NCI-H345 treated with DMSO at 0.1 percent for 48 hours (cell line): Measurements from ENCODE around the gene ZNF616.
A peak's percentile ranks its signal among the peaks of the same experiment; 100 is the strongest.

Source experiments
- DNase-seq: peaks from one replicate; lab custom pipeline; 2025; ENCODE audit not compliant: unreplicated experiment; lab: John Stamatoyannopoulos, UW

ZNF616 gene

DNA sequence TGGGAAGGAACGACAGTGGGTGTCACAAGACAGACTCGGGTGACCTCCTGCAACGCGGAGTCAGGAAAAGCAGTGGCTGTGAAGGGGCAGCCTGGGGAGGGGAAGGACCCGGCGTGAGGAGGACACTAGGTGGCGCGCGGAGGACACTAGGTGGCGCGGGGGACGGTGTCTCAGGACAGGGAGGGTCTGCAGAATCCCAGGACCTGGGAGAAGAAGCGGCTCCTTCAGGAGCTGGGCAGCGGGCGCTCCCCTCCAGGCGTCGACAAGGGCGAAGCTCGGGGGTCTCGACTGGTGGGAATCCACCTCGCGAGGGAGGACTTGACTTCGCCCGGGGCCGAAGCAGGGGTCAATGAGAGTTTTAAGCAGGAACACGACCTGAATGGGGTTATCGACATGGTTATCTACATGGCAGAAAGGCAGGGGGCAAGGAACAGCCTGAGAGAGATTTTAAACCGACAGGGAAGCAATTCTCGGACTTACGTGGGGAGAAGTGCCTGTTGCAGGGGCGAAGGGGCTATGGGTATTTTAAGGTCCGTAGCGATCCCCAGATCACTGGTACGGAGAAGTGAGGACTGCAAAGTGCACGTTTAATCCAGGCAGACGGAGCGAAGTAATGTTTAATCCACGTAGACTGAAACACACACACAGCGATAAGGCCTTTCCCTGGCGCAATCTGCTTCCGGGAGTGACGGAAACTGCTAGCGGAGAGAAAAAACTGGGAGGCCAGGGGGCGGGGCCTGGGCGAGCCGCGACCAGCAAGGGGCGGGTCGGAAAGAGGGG lies at the start of gene ZNF616:
TSS of gene ZNF616 (minus strand) at position 687 of the 780 bp plus-strand sequence. CDS start 9,426 bp downstream, outside the sequence.
- DNase-seq = peak; percentile 83

DNA sequence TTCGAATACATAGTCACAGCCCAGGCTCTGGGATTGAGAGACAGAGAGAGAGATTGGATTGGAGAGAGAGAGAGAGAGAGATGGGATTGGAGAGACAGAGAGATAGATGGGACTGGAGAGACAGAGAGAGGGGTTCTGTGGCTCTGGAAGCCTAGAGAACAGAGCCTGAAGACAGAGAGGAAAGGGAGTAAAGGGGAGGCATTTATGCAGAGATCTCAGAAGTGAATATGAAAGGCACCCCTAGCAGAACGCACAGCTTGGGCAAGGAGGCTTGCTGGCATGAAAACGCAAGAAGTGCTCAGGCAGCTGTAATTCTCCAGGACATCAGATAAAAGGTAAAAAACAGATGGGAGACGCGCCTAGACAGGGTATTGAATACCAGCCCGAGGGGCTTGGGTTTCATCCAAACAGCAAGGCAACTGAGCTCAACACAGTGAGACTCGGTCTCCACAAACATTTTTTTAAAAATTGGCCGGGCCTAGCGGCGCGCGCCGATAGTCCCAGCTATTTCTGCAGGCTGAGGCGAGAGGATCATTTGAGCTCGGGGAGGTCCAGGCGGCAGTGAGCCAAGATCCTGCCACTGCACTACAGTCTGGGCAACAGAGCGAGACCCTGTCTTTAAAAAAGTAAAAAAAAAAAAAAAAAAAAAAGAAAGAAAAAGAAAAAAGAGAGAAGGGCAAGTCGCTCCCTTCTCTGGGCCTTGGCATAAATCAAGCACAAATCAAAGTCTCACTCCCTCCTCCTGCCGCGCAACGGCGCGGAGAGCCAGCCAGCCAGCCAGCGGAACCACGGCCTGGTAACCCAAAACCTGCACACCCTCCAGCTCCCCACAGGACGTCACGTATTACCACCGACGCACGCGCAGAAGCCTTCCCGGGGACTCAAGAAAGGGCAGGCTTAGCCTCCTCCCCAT lies 49.3 kb upstream of the ZNF616 start:
- DNase-seq = no peak

DNA sequence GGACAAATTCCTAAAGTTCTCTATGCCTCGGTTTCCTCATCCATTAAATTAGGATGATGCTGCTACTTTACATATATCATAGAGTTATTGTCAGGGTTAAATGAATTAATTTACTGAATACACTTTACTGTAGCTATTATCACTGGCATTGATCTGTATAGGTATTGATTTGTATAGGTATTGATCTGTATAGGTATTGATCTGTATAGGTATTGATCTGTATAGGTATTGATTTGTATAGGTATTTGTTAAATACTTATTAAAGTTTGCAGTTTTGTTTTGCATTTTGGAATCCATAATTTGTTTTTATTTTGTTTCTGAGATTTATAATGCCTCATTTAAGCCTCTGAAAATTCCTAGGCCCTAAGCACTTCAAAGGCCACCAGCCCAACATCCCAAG lies 47.7 kb upstream of the ZNF616 start:
- no peak for DNase-seq

DNA sequence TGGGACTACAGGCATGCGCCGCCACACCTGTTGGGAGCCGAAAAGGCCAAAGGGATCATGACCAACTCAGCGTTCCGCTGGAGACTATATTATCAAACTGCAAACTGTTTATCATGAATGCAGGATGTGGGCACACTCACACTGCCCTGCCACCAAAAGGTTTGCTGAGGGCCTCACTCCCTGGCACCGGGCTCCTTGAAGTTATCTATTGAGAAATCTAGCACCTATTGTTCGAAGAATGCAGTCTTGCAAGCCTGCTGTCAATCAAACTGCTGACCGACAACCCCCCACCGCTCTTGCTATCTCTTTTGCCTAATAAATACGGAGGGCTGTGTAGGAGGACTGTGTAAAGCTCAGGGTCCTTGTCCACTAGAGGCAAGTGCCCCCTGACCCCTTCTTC lies 36.8 kb upstream of the ZNF616 start:
- DNase-seq = no peak

DNA sequence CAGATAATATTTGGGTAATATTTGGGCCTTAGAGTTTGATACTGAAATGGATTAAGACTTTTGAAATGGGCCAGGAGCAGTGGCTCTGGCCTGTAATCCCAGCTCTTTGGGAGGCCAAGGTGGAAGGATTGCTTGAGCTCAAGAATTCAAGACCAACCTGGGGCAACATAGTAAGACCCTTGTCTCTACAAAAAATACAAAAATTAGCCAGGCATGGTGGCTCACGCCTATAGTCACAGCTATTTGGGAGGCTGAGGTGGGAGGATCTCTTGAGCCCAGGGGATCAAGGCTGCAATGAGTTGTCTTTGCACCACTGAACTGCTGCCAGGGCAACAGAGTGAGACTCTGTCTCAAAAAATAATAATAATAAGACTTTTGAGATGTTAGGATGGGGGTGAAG lies 32.6 kb upstream of the ZNF616 start:
- DNase-seq = no peak

DNA sequence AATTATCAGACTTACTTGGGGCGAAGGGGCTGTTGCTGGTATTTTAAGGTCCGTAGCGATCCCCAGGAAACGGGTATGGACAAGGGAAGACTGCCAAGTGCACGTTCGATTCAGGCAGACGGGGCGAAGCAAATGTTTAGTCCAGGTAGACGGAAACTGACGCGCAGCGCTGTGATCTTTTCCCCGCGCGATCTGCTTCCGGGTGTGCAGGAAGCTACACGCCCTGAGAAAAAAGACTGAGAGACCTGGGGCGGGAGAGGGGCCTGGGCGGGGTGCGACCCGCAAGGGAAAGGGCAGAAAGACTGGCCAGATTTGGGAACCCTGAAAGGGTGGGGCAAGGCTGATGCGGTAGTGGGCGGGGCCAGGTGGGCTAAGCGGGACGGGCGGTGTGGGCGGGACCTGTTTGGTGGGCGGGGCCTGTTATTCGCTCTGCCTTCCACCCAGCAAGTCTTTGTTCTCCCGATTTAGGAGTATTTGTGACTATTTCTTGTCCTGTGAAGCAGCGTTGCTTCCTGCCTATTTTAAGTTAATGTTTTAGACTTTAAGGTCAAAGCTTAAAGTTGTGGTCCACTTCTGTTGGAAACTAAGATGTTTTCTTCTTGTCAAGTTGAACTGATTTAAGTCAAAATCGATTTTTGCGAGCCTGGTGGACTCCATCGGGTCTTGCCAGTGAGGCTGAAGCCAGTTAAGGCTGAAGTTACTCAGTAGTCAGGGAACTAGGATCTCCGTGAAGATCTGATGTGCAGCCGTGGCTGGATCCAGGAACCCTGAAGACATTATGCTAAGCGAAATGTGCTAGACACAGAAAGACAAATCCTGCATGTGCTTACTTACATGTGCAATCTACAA lies 31.8 kb upstream of the ZNF616 start, which contains the start of gene ZNF836:
TSS of gene ZNF836 (minus strand) at position 301 of the 849 bp plus-strand sequence. CDS start 3,549 bp downstream, outside the sequence.
- DNase-seq = peak; percentile 45

DNA sequence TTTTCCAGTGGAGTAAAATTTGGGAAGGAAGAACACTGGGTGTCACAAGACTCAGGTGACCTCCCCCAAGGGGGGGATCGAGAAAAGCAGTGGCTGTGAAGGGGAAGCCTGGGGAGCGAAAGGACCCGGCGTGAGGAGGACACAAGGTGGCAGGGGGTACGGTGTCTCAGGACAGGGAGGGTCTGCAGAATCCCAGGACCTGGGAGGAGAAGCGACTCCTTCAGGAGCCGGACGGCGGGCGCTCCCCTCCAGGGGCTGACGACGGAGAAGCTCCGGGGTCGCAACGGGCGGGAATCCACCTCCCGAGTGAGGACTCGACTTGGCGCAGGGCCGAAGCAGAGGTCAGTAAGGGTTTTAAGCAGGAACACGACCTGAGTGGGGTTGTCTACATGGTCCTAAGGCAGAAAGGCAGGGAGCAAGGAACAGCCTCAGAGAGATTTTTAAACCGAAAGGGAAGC lies 31.2 kb upstream of the ZNF616 start:
- no peak for DNase-seq

DNA sequence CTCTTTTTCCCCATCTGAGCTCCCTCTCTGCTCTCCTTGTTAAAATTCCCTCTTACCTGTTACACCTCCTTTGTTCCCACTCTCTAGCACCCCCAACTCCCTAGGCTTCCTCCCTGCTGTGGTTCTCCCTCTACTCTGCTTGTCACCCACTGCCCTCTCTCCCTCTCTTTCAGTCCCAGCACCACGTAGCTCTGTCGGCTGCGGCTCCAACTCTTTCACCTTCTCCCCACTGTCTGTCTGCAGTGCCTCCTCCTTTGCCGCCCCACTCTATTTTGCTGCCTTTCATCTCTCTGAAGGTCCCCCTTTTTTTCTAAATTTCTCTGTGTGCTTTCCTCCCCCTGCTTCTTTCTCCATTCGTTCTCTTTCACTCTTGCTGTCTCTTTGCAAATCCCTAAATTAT lies 30.6 kb upstream of the ZNF616 start:
- DNase-seq = no peak

DNA sequence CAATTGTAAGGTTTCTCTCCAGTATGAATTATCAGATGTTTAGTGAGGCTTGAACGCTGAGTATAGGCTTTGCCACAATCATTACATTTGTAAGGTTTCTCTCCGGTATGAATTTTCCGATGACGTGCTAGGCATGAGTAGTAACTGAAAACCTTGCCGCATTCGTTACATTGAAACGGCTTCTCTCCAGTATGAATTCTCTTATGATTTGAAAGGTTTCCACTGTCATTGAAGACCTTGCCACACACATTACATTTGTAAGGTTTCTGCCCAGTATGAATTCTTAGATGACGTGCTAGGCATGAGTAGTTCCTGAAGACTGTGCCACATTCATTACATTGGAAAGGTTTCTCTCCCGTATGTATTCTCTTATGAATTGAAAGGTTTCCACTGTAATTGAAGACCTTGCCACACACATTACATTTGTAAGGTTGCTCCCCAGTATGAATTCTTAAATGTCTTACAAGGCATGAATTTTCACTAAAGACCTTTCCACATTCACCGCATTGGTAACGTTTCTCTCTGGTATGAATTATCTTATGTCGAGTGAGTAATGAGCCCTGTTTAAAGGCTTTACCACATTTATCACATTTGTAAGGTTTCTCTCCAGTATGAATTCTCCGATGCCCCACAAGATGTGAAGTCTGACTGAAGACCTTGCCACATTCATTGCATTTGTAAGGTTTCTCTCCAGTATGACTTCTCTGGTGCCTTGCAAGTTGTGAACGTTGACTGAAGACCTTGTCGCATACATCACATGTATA lies 16.0 kb upstream of the ZNF616 start:
- no peak for DNase-seq

DNA sequence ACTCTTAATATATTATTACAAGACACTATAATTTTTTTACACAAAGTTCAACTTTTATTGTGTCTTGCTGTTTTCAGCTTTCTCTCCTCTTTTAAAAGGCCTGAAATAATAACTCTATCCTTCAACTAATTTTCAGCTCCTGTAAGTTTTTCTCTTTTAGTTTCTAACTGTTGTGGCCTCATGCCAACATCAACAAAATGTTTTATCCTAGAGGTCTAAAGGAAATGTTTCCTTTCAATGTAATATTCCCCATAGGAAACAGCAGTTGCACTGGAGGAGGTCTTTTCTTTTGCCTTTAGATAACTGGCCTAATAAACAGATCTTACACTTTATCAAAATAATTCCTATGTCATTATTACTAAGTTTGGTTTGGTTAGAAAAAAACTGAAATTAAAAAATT lies 8.5 kb upstream of the ZNF616 start:
- DNase-seq = no peak

DNA sequence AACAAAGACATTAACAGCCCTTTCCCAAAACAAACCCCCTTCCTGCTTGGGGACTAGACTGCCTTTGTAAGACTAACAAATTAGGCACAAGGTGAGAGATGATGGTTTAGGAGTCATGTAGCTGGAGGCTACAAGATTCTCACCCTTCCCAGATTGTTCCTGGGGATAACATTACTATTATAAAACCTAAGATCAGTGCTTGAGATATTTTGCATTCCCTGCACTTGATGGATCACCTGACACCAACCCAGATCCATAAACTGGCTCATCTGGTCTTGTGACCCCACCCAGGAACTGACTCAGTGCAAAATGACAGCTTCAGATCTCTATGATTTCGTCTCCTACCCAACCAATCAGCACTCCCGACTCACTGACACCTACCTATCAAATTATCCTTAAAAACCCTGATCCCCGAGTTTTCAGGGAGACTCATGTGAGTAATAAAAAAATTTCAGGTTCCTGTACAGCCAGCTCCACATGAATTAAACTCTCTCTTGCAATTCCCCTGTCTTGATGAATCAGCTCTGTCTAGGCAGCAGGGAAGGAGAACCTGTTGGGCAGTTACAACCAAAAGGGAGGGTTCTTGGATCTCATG lies 2.4 kb upstream of the ZNF616 start:
- DNase-seq = no peak

DNA sequence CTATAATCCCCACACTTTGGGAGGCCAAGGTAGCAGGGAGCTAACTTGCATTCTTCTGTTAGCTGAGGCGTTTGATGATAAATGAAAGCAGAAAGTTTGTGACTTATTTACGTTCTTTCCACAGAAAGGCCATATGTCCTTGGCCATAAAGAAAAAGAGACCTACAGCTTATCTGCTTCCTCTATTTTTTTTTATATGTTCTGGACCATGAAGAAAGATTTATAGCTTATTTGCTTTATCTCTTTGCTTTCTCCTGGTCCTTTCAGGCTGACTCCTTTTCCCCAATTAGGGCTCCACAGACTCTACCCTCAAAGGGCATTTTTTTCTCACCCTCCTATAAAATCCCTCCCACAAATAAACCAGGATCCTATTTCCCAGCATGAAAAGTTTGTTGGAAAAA lies 1.5 kb upstream of the ZNF616 start:
- no peak for DNase-seq

DNA sequence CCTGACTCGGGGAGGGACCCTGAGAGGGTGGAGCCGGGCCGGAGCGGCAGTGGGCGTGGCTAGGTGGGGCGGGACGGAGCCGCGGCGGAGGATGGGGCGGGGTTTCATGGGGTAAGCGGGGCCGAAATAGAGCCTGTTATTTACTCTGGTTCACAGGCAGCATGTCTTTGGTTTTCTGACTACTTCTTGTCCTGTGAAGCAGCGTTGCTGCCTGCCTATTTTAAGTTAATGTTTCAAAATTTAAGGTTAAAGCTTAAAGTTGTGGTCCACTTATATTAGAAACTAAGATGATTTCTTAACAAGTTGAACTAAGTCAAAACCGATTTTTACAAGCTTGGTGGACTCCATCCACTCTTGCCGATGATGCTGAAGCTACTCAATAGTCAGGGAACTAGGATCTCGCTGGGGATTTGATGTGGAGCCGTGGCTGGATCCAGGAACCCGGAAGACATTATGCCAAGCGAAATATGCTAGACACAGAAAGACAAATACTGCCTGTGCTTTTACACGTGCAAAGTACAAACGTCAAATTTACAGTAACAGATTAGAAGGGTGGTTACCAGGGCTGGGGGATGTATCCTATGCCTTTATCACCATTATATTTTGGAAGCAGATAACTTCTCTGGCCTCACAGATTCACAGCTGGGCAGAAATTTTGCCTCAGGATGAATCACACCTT lies 433 bp upstream of the ZNF616 start:
- no peak for DNase-seq

DNA sequence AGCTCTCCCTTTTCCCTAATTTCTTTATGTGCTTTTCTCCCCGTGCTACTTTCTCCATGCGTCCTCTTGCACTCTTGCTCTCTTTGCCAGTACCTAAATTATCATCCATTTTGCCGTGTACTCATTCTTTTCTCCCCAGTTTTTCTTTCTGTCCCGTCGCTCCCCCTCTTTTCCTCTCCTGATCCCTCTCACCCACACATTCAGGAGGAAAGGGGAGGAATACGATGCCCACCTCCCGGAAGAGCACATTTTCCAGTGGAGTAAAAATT lies 821 bp downstream of the ZNF616 start:
- no peak for DNase-seq

DNA sequence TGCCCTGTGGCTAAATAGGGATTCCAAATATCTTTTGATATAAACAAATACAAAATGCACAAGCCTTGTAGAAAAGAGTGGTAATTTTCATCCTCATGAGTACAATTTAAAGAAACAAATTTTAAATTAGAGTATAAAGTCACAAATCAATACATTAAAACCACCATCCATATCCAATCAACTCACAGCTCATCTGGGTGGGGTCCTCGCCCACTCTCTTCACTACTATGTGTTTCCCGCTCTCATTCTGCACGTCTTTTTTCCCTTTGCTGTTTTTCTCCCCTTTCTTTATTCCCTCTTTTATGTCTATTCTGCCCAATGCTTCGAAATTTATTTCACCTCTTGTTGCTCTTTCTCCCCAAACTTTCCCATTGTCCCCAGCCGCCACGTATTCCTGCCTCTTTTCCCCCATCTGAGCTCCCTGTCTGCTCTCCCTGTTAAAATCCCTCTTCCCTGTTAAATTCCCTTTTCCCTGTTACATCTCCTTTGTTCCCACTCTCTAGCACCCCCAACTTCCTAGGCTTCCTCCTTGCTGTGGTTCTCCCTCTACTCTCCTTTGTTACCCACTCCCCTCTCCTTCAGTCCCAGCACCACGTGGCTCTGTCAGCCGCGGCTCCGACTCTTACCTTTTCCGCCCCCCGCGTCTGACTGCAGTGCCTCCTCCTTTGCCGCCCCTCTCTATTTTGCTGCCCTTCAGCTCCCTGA lies 1.3 kb downstream of the ZNF616 start:
- DNase-seq = no peak

DNA sequence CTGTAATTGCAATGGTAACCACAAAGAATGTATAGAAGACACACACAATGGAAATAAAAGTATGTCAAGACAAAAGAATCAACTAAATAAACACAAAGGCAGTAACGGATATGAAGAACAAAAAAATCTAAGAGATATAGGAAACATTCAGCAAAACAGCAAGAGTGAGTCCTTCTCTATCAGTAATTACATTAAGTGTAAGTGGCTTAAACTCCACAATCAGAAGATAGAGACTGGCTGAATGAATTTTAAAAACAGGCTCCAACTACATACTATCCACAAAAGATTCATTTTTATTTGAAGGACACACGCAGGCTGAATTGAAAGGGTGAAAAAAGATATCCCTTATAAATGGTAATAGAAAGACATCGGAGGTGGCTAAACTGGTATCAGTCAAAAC lies 19.5 kb downstream of the ZNF616 start:
- no peak for DNase-seq

DNA sequence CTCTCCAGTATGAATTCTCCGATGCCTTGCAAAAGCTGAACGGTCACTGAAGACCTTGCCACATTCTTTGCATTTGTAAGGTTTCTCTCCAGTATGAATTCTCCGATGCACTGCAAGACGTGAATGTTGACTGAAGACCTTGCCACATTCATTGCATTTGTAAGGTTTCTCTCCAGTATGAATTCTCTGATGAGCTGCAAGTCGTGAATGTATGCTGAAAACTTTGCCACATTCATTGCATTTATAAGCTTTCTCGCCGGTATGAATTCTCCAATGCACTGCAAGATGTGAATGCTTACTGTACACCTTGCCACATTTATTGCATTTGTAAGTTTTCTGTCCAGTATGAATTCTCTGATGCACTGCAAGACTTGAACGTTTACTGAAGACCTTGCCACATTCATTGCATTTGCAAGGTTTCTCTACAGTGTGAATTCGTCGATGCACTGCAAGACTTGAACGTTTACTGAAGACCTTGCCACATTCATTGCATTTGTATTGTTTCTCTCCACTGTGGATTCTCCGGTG lies 24.1 kb downstream of the ZNF616 start:
- DNase-seq = no peak

DNA sequence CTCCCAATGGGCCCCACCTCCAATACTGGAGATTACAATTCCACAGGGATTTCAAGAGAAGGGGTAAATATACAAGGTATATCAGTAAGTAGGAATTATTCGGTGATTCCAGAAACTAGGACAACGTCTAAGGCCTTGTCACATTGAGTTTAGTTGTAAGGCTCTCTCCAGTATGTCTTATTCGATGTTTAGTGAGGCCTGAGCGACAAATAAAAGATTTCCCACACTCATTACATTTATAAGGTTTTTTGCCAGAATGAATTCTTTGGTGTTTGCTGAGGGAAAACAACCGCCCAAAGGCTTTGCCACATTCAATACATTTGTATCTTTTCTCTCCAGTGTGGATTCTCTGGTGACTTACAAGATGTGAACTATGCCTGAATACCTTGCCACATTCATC lies 25.0 kb downstream of the ZNF616 start:
- no peak for DNase-seq

DNA sequence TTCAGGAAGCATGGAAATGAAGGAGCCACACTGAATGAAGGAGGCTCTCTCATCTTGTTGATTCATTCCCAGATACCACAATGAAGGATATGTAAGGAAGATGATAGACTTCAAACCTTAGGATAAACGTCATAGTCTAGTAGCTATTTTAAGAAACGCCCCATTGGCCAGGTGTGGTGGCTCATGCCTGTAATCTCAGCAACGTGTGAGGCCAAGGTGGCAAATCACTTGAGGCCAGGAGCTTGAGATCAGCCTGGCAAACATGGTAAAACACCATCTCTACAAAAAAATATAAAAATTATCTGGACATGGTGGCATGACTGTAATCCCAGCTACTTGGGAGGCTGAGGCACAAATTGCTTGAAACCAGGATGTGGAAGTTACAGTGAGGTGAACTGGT lies 27.1 kb downstream of the ZNF616 start:
- DNase-seq = no peak
